Epithelial cell of proximal tubule (primary cell): Measurements from ENCODE around the gene BACH2. TPM values are rescaled to one million over a fixed set of nuclear protein-coding genes. Genes with fewer than 3 reads are reported as not detected.

Source experiments
- DNase-seq: peaks from one replicate; pipeline ENCODE4 v3.0.0-alpha.2; 2011; ENCODE audit warnings: low read depth
- H3K4me3 ChIP-seq: 2 replicates; pipeline ENCODE4 v1.5.1; 2011; ENCODE audit warnings: low read depth, mild to moderate bottlenecking, low read length
- CTCF ChIP-seq: conservative IDR thresholded peaks from 2 replicates; pipeline ENCODE4 v1.5.1; 2012; ENCODE audit warnings: low read depth, mild to moderate bottlenecking, low read length
- total RNA-seq: library from RNA; depleted of rRNA; stranded (reverse); fragments of >200 nt; gene quantifications from 2 replicates; pipeline ENCODE4 v1.2.3, GENCODE V29; 2015

The BACH2 gene
- total RNA-seq, 1 donor from 2014 or later, result 0.69 TPM

GRCh38 chr6:90025523-90026061, 271.1 kb downstream of the BACH2 start:
- no peak overlapping the region for H3K4me3 ChIP-seq
- no peak for TF ChIP-seq CTCF
- peak; percentile 38 for DNase-seq

GRCh38 chr6:90024633-90025032, 272.0 kb downstream of the BACH2 start:
- no peak for DNase-seq
- no peak for TF ChIP-seq CTCF
- H3K4me3 ChIP-seq, result no peak overlapping the region

- H3K4me3 ChIP-seq, result no peak overlapping the region
- no peak for DNase-seq
- no peak for TF ChIP-seq CTCF
Observed at GRCh38 chr6:90021711-90022110, 274.9 kb downstream of the BACH2 start.

GRCh38 chr6:90020746-90021145, 275.9 kb downstream of the BACH2 start:
- no peak for TF ChIP-seq CTCF
- H3K4me3 ChIP-seq, result no peak overlapping the region
- DNase-seq, result no peak

GRCh38 chr6:90019216-90019615, 277.4 kb downstream of the BACH2 start:
- TF ChIP-seq CTCF, result no peak
- H3K4me3 ChIP-seq, result no peak overlapping the region
- no peak for DNase-seq

GRCh38 chr6:90015883-90016282, 280.8 kb downstream of the BACH2 start:
- TF ChIP-seq CTCF, result no peak
- no peak for DNase-seq
- H3K4me3 ChIP-seq, result no peak overlapping the region

GRCh38 chr6:90008908-90009501, 287.6 kb downstream of the BACH2 start:
- no peak for DNase-seq
- H3K4me3 ChIP-seq, result no peak overlapping the region
- no peak for TF ChIP-seq CTCF
